IPS-NIHi7 (cell line): Measurements from ENCODE around the gene SLC13A2.
A peak's percentile ranks its signal among the peaks of the same experiment; 100 is the strongest.

Experiments used
- DNase-seq: peaks from one replicate; pipeline ENCODE4 v3.0.0; 2012; ENCODE audit warnings: mixed read lengths; ENCODE audit errors: extremely low spot score

Gene SLC13A2

GRCh38 chr17:28492352-28493310 lies 19.2 kb downstream of the SLC13A2 start:
- no peak for DNase-seq

- DNase-seq = no peak
These were observed 20.0 kb downstream of the SLC13A2 start for GRCh38 chr17:28493460-28493859.

GRCh38 chr17:28494445-28495188 lies 21.2 kb downstream of the SLC13A2 start:
- DNase-seq = peak; percentile 96

- DNase-seq = no peak
These were observed 22.2 kb downstream of the SLC13A2 start for GRCh38 chr17:28495635-28496034.

GRCh38 chr17:28497931-28498330 lies 24.5 kb downstream of the SLC13A2 start:
- peak; percentile 73 for DNase-seq

GRCh38 chr17:28498652-28499363 lies 25.4 kb downstream of the SLC13A2 start:
- DNase-seq = no peak

GRCh38 chr17:28499364-28499664 lies 25.9 kb downstream of the SLC13A2 start:
- DNase-seq = no peak

- no peak for DNase-seq
These were observed 26.4 kb downstream of the SLC13A2 start for GRCh38 chr17:28499684-28500357.

- DNase-seq = no peak
These were observed 27.4 kb downstream of the SLC13A2 start for GRCh38 chr17:28500712-28501379.

- no peak for DNase-seq
These were observed 28.2 kb downstream of the SLC13A2 start for GRCh38 chr17:28501421-28502284.

GRCh38 chr17:28503420-28503819 lies 30.0 kb downstream of the SLC13A2 start:
- no peak for DNase-seq

- no peak for DNase-seq
These were observed 32.7 kb downstream of the SLC13A2 start, which contains the start of gene FOXN1 for GRCh38 chr17:28505986-28506665. Gene FOXN1, plus strand, starts transcription at chr17:28506348. Its CDS starts 17,622 bp downstream, at chr17:28523970.

- no peak for DNase-seq
These were observed 33.5 kb downstream of the SLC13A2 start for GRCh38 chr17:28506763-28507487.

- DNase-seq = peak; percentile 58
These were observed 34.2 kb downstream of the SLC13A2 start for GRCh38 chr17:28507567-28508203.

- DNase-seq = no peak
These were observed 34.8 kb downstream of the SLC13A2 start for GRCh38 chr17:28508211-28508724.

GRCh38 chr17:28509789-28510188 lies 36.3 kb downstream of the SLC13A2 start:
- no peak for DNase-seq

- DNase-seq = no peak
These were observed 38.5 kb downstream of the SLC13A2 start for GRCh38 chr17:28511858-28512461.

- no peak for DNase-seq
These were observed 40.0 kb downstream of the SLC13A2 start for GRCh38 chr17:28513476-28513875.
